HEK293 (cell line): ENCODE measurements around the gene HOXA4.

Source experiments
- CTCF ChIA-PET: fragments of 350-600 bp; formaldehyde crosslinking; extraction: SDS; loops from one replicate; lab custom pipeline; 2021; ENCODE audit warnings: antibody characterized with exemption; lab: Yijun Ruan, JAX
- POLR2A ChIA-PET: fragments of 300-600 bp; formaldehyde crosslinking; extraction: SDS; loops from one replicate; lab custom pipeline; 2020; ENCODE audit warnings: antibody characterized with exemption, inconsistent platforms; lab: Yijun Ruan, JAX
- H3K27ac ChIP-seq: fragments of 200-500 bp; sonication (Bioruptor generic); 2 replicates; pipeline ENCODE4 v1.5.1; 2014; ENCODE audit warnings: low read depth, low read length, control low read depth, inconsistent platforms; ENCODE audit errors: extremely low read depth
- H3K36me3 ChIP-seq, 2 experiments: fragments of 200-500 bp in 1 of 2; sonication (Bioruptor generic) in 1 of 2; 1 replicate in 1 of 2; 2 replicates in 1 of 2; pipeline ENCODE4 v1.5.1; 2014 to 2017; ENCODE audit warnings: inconsistent platforms in 2 of 2, low read length in 2 of 2; ENCODE audit not compliant: control insufficient read depth in 2 of 2, insufficient read depth in 1 of 2
- H3K4me1 ChIP-seq: fragments of 200-500 bp; sonication (Bioruptor generic); 2 replicates; pipeline ENCODE4 v1.5.1; 2014; ENCODE audit warnings: mild to moderate bottlenecking, low read length, inconsistent platforms; ENCODE audit not compliant: control insufficient read depth, insufficient read depth
- H3K4me3 ChIP-seq: 2 replicates; pipeline ENCODE4 v1.5.1; 2011; ENCODE audit warnings: low read depth, mild to moderate bottlenecking, control low read depth, low read length, moderate library complexity
- H3K9me3 ChIP-seq: fragments of 200-500 bp; sonication (Bioruptor generic); 2 replicates; pipeline ENCODE4 v1.5.1; 2014; ENCODE audit warnings: low read depth, low read length, inconsistent platforms; ENCODE audit not compliant: control insufficient read depth, insufficient read depth
- GLIS1 ChIP-seq: fragments of 450-650 bp; formaldehyde crosslinking; IDR thresholded peaks from 2 replicates; pipeline ENCODE4 v1.5.1; 2016; ENCODE audit warnings: missing biosample characterization, missing genetic modification characterization
- GLIS2 ChIP-seq: fragments of 450-650 bp; formaldehyde crosslinking; IDR thresholded peaks from 2 replicates; pipeline ENCODE4 v1.5.1; 2016; ENCODE audit warnings: missing biosample characterization, missing genetic modification characterization
- HOXC10 ChIP-seq: sonication (generic); formaldehyde crosslinking; IDR thresholded peaks from 2 replicates; pipeline ENCODE4 v1.8.1; 2023; ENCODE audit warnings: mild to moderate bottlenecking, missing genetic modification reagents
- HOXD13 ChIP-seq: sonication (generic); formaldehyde crosslinking; IDR thresholded peaks from 2 replicates; pipeline ENCODE4 v1.8.0; 2022; ENCODE audit warnings: missing genetic modification reagents, borderline replicate concordance
- KLF8 ChIP-seq: fragments of 450-650 bp; formaldehyde crosslinking; IDR thresholded peaks from 2 replicates; pipeline ENCODE4 v1.5.1; 2016; ENCODE audit warnings: missing biosample characterization, missing genetic modification characterization
- PRDM1 ChIP-seq: fragments of 450-650 bp; formaldehyde crosslinking; IDR thresholded peaks from 2 replicates; pipeline ENCODE4; 2016; ENCODE audit warnings: missing biosample characterization, missing genetic modification characterization
- PRDM2 ChIP-seq: fragments of 450-650 bp; formaldehyde crosslinking; IDR thresholded peaks from 2 replicates; pipeline ENCODE4 v1.5.1; 2016; ENCODE audit warnings: missing biosample characterization, missing genetic modification characterization, borderline replicate concordance
- TCF7L2 ChIP-seq: IDR thresholded peaks from 2 replicates; pipeline ENCODE4 v1.6.1; 2011; ENCODE audit warnings: low read depth, mild to moderate bottlenecking, inconsistent platforms, low read length, moderate library complexity, borderline replicate concordance
- TRIM28 ChIP-seq: IDR thresholded peaks from 2 replicates; pipeline ENCODE4 v1.6.1; 2011; ENCODE audit warnings: low read length, control low read depth, borderline replicate concordance
- ZFP37 ChIP-seq: fragments of 450-650 bp; formaldehyde crosslinking; IDR thresholded peaks from 2 replicates; pipeline ENCODE4 v1.5.1; 2016; ENCODE audit warnings: missing biosample characterization, missing genetic modification characterization
- ZNF175 ChIP-seq: fragments of 450-650 bp; formaldehyde crosslinking; IDR thresholded peaks from 2 replicates; pipeline ENCODE4 v1.5.1; 2016; ENCODE audit warnings: missing biosample characterization, missing genetic modification characterization
- ZNF324 ChIP-seq: fragments of 450-650 bp; formaldehyde crosslinking; IDR thresholded peaks from 2 replicates; pipeline ENCODE4 v1.5.1; 2016; ENCODE audit warnings: missing biosample characterization, missing genetic modification characterization
- ZNF341 ChIP-seq: fragments of 450-650 bp; formaldehyde crosslinking; IDR thresholded peaks from 2 replicates; pipeline ENCODE4; 2016; ENCODE audit warnings: low read depth, missing biosample characterization, missing genetic modification characterization
- ZNF423 ChIP-seq: fragments of 450-650 bp; formaldehyde crosslinking; IDR thresholded peaks from 2 replicates; pipeline ENCODE4 v1.5.1; 2016; ENCODE audit warnings: missing biosample characterization, missing genetic modification characterization
- ZNF530 ChIP-seq: fragments of 450-650 bp; formaldehyde crosslinking; IDR thresholded peaks from 2 replicates; pipeline ENCODE4 v1.5.1; 2016; ENCODE audit warnings: low read depth, missing biosample characterization, missing genetic modification characterization
- ZNF654 ChIP-seq: fragments of 450-650 bp; formaldehyde crosslinking; IDR thresholded peaks from 2 replicates; pipeline ENCODE4 v1.5.1; 2016; ENCODE audit warnings: low read depth, missing biosample characterization, missing genetic modification characterization
- ZNF701 ChIP-seq: fragments of 450-650 bp; formaldehyde crosslinking; IDR thresholded peaks from 2 replicates; pipeline ENCODE4 v1.5.1; 2016; ENCODE audit warnings: missing biosample characterization, missing genetic modification characterization
- ZNF747 ChIP-seq: fragments of 450-650 bp; formaldehyde crosslinking; IDR thresholded peaks from 2 replicates; pipeline ENCODE4 v1.5.1; 2016; ENCODE audit warnings: missing biosample characterization, missing genetic modification characterization
- ZNF830 ChIP-seq: fragments of 450-650 bp; IDR thresholded peaks from 2 replicates; pipeline ENCODE4 v1.5.0; 2018; ENCODE audit warnings: missing biosample characterization, missing genetic modification characterization, low read depth, mild to moderate bottlenecking, moderate library complexity
- TF ChIP-seq, protein P1 (sequence below): fragments of 450-650 bp; formaldehyde crosslinking; conservative IDR thresholded peaks from 2 replicates; pipeline ENCODE4 v1.5.1; 2016; ENCODE audit warnings: low read depth, missing biosample characterization, missing genetic modification characterization

The HOXA4 gene

DNA sequence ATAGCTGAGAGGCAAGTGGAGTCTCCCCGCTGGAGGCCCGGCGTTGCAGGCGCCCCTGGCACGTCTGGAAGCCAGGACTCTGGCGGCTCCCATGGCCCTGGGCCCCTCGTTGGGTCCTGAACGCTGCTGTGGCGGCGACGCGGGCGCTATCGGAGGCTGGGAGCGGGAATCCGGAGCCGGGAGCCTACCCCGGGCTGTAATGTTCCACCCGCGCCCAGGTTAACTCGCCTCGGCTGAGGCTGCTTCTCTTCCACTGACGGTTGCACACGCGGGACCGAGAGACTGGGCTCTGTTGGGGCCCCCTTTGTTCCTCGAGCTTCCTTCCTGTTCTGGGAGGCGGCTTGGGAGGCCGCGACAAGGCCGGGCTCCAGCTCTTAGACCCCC lies 14.2 kb upstream of the HOXA4 start (continued):
- TF ChIP-seq, protein P1, sequence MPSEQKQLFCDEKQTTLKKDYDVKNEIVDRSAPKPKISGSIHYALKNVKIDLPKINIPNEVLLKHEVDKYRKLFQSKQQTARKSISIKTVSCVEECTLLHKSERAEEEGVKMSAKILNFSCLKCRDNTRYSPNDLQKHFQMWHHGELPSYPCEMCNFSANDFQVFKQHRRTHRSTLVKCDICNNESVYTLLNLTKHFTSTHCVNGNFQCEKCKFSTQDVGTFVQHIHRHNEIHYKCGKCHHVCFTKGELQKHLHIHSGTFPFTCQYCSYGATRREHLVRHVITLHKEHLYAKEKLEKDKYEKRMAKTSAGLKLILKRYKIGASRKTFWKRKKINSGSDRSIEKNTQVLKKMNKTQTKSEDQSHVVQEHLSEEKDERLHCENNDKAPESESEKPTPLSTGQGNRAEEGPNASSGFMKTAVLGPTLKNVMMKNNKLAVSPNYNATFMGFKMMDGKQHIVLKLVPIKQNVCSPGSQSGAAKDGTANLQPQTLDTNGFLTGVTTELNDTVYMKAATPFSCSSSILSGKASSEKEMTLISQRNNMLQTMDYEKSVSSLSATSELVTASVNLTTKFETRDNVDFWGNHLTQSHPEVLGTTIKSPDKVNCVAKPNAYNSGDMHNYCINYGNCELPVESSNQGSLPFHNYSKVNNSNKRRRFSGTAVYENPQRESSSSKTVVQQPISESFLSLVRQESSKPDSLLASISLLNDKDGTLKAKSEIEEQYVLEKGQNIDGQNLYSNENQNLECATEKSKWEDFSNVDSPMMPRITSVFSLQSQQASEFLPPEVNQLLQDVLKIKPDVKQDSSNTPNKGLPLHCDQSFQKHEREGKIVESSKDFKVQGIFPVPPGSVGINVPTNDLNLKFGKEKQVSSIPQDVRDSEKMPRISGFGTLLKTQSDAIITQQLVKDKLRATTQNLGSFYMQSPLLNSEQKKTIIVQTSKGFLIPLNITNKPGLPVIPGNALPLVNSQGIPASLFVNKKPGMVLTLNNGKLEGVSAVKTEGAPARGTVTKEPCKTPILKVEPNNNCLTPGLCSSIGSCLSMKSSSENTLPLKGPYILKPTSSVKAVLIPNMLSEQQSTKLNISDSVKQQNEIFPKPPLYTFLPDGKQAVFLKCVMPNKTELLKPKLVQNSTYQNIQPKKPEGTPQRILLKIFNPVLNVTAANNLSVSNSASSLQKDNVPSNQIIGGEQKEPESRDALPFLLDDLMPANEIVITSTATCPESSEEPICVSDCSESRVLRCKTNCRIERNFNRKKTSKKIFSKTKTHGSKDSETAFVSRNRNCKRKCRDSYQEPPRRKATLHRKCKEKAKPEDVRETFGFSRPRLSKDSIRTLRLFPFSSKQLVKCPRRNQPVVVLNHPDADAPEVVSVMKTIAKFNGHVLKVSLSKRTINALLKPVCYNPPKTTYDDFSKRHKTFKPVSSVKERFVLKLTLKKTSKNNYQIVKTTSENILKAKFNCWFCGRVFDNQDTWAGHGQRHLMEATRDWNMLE, result no peak
- TF ChIP-seq ZFP37 (tag by site-specific recombination) (0 out of 2 replicates have a peak, but pooled peaks have one; percentile 26), ZNF701 (tag by site-specific recombination) (no peak), GLIS1 (tag by site-specific recombination) (peak; percentile 9; the same call in 1 of the 2 replicates), ZNF747 (tag by site-specific recombination) (no peak), ZNF423 (tag by site-specific recombination) (no peak), GLIS2 (tag by site-specific recombination) (no peak; the same call in 1 of the 2 replicates), TCF7L2 (no peak), ZNF530 (tag by site-specific recombination) (no peak)

GRCh38 chr7:27143950-27144780 lies 13.6 kb upstream of the HOXA4 start:
- ChIA-PET POLR2A (interaction anchor here (0.6 to 1.6 kb wide), 20 partner anchors 10 to 1282 kb away, joined by 3 to 9 read pairs (median 4); partner anchors contain the start of genes HOXA11, HOXA4, HOXA7 and HOXA9), CTCF (interaction anchor here (0.6 to 4.4 kb wide), 40 partner anchors 10 to 1251 kb away, joined by 3 to 34 read pairs (median 5); partner anchors contain the start of genes HOXA1 and HOXA7)
- H3K9me3 ChIP-seq, result no peaks in the 10 kb centered on the region
- no peak overlapping the region for H3K4me3 ChIP-seq
- H3K4me1 ChIP-seq, result peaks cover 21% of the 10 kb centered on the region
- H3K27ac ChIP-seq, result peak overlapping the region; percentile 74
- peaks cover 0 to 66% of the 10 kb centered on the region in 2 experiments; a peak in 2 of 3 replicates for H3K36me3 ChIP-seq
- TF ChIP-seq ZNF324 (tag by site-specific recombination), result no peak
- TF ChIP-seq ZNF341 (tag by site-specific recombination), result peak; percentile 59
- 0 out of 2 replicates have a peak, but pooled peaks have one; percentile 38 for TF ChIP-seq TRIM28
- TF ChIP-seq HOXD13 (CRISPR knock-in tag), result no peak
- no peak for TF ChIP-seq PRDM2
- peak; percentile 42; the same call in 1 of the 2 replicates for TF ChIP-seq ZNF654 (tag by site-specific recombination)
- TF ChIP-seq ZNF175 (tag by site-specific recombination), result no peak
- TF ChIP-seq, protein P1, result no peak
- TF ChIP-seq PRDM1, result no peak; the same call in 1 of the 2 replicates
- TF ChIP-seq HOXC10 (CRISPR knock-in tag), result no peak
- TF ChIP-seq ZNF830 (tag by site-specific recombination), result no peak
- TF ChIP-seq KLF8 (tag by site-specific recombination), result no peak
